ENCODE data around the gene DPF1.

Gene DPF1

GRCh38 chr19:38183251-38183897, 40.6 kb downstream of the DPF1 start:
- H3K27ac ChIP-seq: no peak overlapping the region
- no peak for TF ChIP-seq CTCF (IDR thresholded peaks at IDR 0.05)
- TF ChIP-seq ZFX (IDR thresholded peaks at IDR 0.05; ENCODE audit: borderline replicate concordance): no peak

GRCh38 chr19:38182536-38183210, 41.3 kb downstream of the DPF1 start:
- TF ChIP-seq ZFX (IDR thresholded peaks at IDR 0.05; ENCODE audit: borderline replicate concordance): no peak
- TF ChIP-seq CTCF (IDR thresholded peaks at IDR 0.05): no peak
- H3K27ac ChIP-seq: no peak overlapping the region

GRCh38 chr19:38180071-38180470, 44.0 kb downstream of the DPF1 start:
- TF ChIP-seq ZFX (IDR thresholded peaks at IDR 0.05; ENCODE audit: borderline replicate concordance) (no peak), CTCF (IDR thresholded peaks at IDR 0.05) (no peak)
- no peak overlapping the region for H3K27ac ChIP-seq

GRCh38 chr19:38175422-38175821, 48.6 kb downstream of the DPF1 start:
- no peak overlapping the region for H3K27ac ChIP-seq
- TF ChIP-seq CTCF (IDR thresholded peaks at IDR 0.05) (no peak), ZFX (IDR thresholded peaks at IDR 0.05; ENCODE audit: borderline replicate concordance) (no peak)

- H3K27ac ChIP-seq: no peak overlapping the region
- TF ChIP-seq CTCF (IDR thresholded peaks at IDR 0.05) (no peak), ZFX (IDR thresholded peaks at IDR 0.05; ENCODE audit: borderline replicate concordance) (no peak)
These were observed 50.6 kb downstream of the DPF1 start for GRCh38 chr19:38173291-38174041.

- no peak overlapping the region for H3K27ac ChIP-seq
- TF ChIP-seq CTCF (IDR thresholded peaks at IDR 0.05) (no peak), ZFX (IDR thresholded peaks at IDR 0.05; ENCODE audit: borderline replicate concordance) (no peak)
These were observed 52.0 kb downstream of the DPF1 start for GRCh38 chr19:38172001-38172400.

GRCh38 chr19:38170334-38170733, 53.7 kb downstream of the DPF1 start:
- no peak overlapping the region for H3K27ac ChIP-seq
- TF ChIP-seq ZFX (IDR thresholded peaks at IDR 0.05; ENCODE audit: borderline replicate concordance) (no peak), CTCF (IDR thresholded peaks at IDR 0.05) (no peak)

Data from 22Rv1 (cell line).